HG03159 (cell line): ENCODE results near the gene MEIS2.
A peak's percentile ranks its signal among the peaks of the same experiment; 100 is the strongest.

Experiments used
- ATAC-seq: cut with Tn5 transposase; IDR thresholded peaks from one replicate; pipeline ENCODE4 v1.9.1; 2021; ENCODE audit warnings: mild to moderate bottlenecking, moderate library complexity; ENCODE audit not compliant: unreplicated experiment

MEIS2 gene

DNA sequence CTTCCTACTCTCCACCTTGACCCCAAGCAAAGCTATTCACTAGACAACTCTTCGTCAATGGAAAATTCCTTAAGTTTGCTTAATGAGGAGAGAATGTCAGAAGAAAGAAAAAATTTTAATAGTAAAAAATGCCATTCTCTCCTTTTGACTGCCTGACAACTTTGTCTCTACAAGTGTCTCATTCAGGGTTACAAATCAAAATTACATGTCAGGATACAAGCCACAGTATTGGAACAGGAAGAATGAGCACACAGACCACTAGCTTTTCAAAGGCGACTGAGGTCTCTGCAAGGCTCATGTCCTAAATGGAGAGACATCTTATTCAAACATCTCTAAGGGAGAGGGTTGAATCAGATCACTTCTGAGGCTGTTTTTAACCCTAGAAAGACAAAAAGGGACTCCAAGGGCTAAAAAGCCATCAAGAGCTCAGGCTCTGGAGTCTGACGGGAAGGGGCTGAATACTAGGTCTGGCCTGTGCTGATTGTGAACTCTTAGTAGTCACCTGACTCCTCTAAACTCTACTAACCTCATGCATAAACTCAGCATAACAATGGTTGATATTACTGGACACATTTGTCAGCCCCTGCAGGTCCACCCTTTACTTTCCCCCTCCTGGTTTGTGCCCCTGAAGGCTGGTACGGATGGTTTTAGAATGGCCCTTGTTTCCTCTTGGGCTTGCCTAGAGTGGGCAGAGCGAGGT lies 12.8 kb upstream of the MEIS2 start:
- no peak for ATAC-seq

DNA sequence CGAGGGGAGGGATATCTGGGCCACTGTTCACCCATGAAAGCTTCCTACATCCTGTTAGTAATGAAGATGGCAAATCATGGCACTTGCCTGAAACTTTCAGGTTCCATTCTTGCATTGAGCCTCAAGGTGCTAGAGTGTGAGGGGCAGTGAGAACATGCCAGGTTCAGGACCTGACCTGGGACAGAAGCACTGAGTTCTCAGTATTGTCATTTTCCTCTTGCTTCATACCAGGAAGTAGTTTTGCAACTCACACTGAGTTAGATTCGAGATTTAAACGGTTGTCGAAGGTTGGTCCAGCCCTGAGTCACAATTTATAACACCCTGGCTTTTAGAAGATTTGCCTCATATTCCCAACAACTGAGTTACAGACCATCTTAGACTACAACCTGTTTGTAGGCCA lies 11.8 kb upstream of the MEIS2 start:
- no peak for ATAC-seq

DNA sequence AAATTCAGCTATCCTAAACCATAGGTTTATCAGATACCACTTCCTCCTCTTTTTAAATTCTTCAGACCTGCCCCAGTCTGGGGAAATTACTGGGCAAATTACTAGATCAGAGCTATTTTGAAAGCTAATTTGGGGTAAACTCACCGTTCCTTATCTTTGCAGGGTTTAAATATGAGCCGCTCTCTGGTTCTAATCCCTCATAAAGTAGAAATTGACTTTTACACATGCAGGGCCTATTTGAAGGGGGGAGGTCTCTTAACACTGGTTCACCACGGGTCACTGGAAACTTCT lies 11.0 kb upstream of the MEIS2 start:
- ATAC-seq: no peak

DNA sequence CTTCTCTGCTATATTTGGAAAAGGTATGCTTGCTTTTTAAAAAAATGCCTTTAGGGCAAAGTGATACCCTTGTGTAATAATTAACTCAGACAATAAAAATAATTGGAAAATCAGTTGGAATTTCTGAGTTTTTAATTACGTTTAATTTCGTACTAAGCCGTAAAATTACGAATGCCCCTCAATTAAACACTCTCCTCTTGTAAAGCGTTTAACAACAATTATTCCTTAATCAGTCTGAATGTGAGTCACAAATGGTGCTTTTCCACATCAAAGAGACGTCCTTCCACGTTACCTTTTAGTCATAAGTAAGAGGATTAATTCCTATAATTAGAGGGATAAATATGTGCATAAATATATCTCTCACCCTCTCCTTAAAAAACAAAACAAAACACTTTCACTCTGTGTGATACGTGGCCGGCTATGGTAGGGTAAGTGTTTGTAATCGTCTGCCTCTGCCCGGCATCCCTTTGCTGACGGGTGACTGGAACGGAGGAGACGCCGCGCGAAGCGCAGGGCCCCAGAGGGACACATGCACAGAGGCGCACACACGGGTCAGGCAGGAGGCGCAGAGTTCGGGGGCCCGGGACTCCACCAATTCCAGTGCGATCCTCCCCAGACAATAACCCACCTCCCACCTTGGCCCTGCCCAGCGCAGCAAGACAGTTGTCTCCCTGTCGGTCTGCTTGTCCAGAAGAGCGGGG lies 9.7 kb upstream of the MEIS2 start:
- no peak for ATAC-seq

DNA sequence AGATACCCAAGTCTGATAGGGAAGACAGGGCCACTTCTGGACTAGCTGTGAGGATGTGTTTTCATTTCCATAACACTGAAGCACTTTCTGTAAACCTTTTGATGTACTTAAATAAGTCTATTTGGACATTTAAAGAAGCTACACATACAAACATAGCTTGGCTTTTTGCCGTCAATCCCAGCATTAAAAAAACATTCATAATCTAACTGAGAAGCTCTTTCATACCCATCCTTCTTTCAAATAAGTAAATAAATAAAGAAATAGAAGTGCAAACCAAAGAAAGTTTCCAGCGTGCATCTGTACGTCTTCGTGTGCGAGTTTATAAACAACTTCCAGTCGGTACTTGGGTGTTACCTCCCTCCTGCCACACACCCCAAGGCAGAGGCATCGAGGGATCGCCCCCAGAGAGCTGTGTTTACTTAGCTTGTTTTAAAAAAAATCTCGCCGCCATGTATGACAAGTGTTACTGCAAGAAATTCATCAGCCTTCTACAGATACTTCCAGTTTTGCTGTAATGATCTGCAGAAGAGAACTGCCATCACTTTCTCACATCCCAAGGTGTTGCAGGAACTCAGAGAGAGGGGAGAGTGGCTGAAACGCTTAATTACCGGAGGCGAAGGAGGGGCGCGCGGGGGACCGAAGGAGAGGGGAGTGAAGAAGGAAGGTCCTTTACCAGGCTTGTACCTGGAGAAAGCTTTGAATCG lies 9.0 kb upstream of the MEIS2 start:
- ATAC-seq: no peak

DNA sequence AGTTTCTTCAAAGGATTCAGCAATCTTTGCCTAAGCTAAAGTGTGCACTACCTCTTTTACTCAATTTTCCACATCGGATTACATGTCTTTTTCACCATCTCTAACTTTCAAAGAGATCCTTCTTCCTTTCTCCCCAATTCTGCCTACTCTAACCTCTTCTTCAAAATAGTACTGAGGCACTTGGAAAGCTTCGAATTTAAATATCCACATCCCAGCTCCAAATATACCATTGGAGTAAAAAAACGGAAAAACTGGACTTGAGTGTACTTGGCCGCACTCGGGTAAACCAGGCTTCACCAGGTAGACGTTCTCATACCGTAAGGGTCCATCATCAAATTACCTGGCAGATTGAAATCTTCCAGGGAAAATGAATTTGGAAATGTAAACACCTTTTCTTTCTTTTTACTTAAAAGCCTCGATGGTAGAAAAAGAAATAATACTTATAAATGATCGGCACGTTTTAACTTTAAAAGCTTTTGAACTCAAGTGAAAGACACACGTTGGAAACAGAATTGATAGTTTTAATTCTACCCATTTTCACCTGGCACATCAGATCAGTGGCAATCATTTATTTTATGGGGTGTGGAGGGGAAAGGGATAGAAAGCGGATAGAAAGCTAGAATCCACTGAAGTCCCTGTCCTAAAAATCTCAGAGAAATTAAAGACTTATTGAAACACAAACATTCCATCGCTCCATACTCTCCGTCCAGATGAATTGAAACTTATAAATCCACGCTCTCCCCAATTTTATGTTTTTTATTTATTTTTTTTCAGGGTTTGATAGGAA lies 8.2 kb upstream of the MEIS2 start:
- ATAC-seq: no peak

DNA sequence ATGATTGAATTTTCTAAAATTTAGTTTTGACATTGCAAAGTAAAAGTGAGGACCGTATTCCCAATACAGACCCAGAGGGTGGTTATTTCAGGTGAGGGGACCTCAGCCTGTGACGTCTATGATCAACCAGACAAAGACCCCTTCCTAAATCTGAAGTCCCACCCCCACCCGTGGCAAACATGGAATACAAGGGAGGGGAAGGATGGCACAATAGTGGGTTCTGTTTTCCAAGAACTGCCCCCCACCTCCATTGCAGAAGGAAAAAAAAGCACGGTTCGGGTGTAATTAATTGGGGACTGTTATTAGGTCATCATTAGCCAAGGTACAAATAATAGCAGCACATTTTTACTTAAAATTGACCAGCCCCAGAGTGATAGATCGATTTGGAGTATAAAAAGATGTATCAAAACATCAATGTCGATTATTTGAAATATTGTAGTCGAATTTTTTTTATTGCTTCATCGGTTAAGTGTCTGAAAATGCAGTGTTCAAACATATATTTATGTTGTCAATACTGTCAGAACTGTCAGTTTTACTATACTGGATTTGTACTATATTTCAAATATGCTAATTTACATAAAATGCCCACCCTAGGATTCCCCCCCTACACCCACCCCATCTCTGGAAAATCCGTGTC lies 7.5 kb upstream of the MEIS2 start:
- no peak for ATAC-seq

DNA sequence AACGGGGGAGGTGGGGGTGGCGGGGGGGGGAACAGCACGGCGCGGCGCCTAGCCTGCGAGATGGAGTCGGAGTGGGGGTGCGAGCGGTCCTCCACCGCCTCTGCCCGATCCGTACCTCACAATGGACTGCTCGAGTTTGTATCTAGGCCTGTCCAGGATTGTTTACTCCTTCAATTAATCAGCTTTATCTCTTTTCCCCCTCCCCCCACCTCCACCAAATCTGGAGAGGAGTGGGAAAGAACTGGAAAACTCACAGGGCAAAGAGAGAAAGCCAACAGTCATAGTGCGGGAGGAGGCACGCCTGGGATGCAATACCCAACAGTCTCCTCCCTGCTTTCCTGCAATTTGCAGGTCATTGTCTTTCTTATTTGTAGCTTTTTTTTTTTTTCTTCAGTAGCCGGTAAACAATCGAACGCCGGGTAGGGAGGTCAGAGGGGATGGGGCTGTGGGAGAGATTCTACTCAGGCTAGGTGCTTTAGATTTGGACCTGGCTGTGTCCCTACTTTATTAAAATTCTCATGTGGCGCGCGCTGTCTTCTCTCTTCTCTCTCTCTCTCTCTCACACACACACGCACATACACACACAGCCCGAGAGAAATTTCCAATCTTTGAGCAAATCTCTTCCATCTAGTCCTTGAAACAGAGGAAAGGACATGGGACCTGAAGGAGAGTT lies 6.9 kb upstream of the MEIS2 start:
- ATAC-seq: no peak

DNA sequence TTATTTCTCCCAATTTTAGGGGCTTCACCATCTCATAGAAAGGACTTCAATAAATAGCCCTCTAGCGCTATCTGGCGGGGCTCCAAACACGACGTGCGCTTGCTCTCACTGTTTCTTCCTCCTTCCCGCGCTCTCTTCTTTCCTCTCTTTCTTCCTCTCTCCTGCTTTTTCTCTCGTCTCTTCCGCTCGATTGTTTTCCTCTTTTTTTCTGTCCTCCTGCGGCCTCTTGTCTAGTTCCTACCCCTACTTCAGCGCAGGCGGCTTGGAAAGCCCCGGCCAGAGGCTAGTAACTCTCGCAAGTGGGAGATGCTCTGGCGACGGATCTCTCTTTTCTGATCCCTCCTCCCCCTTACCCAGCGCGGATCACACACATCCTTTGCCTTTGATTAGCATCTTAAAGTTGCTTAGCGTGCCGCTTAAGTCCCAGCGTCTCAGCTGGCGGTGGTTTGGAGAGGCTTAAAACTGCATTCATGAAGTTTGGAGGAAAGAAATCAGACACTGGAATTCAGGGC lies 6.2 kb upstream of the MEIS2 start:
- ATAC-seq: no peak

DNA sequence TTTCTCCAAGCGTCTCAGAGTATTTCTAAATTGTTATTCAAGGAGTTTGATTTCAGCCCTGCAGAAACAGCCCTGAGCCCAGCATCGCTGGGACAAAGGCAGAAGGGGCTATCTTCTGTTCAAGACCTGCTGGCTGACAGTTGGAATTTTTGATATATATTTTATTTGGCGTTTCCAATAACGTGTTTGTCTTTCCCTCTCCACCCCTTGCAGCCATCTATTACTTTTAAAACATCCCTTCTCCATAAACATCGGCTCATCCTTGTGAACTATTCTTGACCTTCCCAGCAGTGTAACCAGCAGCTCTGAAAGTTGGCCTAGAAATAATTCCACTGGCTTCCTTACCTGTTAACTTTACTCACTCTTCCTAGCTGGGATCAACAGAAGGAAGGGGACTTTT lies 5.5 kb upstream of the MEIS2 start:
- ATAC-seq: no peak

DNA sequence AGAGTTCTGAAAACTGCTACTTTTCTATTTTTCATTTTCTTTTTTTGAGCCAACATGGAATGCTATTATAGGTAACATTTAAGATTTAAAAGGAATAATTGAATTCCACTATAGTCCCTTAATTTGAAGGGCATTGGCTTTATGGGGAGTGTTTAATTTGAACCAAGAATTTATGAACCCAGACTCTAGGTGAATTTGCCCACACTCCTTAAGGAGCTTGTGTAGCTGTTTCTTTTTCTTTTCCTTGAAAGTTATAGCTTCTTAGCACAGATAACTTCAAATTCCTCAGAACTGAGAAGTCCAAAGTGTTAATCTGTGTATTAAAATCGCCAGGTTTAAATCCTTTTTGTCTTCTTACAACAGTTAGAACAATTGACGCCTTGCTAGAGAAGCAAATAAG lies 4.7 kb upstream of the MEIS2 start:
- no peak for ATAC-seq

DNA sequence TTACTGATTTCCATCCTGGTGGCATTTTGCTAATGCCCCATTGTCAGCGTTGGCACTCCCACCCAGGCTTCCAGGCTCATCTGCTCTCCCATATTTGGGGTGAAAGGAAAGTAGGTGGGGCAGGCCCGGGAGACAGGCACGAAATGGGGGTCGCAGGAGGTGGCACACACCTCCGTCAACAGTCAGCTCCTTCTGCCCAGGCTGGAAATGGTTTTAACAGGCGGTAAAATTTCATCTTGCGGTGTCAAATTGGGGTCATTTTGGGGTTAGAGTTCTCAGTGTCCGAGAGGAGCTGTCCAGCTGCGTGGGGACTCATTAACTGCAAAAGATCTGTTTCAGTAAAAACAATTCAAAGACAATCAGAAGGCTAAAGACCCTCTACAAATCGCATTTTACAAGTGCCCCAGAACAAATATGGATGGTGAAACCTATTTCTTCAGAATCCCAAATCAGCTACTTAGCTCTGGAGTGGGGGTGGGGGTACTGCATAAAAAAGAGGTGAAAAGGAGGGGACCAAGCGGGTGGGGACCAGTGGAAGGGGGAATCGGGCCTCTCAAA lies 4.2 kb upstream of the MEIS2 start:
- no peak for ATAC-seq

DNA sequence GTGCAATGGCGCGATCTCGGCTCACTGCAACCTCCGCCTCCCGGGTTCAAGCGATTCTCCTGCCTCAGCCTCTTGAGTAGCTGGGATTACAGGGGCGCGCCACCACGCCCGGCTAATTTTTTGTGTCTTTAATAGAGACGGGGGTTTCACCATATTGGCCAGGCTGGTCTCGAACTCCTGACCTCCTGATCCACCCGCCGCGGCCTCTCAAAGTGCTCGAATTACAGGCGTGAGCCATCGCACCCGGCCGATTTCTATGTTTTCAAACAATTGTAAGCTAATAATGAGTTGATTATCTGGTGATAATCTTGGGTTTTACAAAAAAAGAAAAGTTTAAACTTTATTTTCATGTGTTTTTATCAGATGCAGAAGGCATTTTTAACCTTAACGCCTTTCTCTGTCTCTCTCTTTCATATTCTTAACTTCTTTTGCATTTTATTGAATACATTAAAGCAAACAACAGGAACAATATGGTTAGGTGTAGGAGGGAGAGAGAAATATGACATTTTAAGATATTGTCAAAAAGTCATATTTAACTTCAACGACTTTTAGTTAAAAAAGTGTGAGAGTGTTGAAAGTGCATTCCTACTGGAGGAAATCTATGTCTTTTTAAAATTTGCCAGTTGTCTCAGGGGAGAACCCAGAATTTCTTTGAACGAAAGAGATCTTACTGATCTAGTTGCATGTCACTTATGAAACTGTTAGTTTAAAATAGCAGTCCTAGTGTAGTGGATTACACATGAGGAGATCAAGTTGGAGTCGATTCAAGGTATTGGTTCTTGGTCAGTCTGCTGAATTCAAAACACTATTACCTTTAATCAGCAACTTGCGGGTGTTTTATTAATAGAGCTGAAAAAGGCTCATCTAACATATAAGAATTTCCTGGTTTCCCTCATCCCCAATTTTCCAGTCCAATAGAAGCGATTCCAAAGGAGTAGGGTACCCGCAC lies 3.4 kb upstream of the MEIS2 start:
- ATAC-seq: no peak

DNA sequence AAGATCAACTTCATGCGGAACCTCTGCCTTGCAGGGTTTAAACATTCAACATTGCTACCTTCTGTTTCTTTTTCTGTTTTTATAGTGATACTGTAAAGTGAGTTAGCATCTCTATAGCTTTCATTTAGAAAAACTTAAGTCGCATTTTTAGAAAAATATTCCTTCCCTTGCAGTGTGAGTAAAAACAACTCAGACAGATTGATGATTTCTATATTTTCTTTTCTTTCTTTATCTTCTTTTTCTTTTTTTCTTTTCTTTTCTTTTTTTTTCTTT lies 2.8 kb upstream of the MEIS2 start:
- no peak for ATAC-seq

DNA sequence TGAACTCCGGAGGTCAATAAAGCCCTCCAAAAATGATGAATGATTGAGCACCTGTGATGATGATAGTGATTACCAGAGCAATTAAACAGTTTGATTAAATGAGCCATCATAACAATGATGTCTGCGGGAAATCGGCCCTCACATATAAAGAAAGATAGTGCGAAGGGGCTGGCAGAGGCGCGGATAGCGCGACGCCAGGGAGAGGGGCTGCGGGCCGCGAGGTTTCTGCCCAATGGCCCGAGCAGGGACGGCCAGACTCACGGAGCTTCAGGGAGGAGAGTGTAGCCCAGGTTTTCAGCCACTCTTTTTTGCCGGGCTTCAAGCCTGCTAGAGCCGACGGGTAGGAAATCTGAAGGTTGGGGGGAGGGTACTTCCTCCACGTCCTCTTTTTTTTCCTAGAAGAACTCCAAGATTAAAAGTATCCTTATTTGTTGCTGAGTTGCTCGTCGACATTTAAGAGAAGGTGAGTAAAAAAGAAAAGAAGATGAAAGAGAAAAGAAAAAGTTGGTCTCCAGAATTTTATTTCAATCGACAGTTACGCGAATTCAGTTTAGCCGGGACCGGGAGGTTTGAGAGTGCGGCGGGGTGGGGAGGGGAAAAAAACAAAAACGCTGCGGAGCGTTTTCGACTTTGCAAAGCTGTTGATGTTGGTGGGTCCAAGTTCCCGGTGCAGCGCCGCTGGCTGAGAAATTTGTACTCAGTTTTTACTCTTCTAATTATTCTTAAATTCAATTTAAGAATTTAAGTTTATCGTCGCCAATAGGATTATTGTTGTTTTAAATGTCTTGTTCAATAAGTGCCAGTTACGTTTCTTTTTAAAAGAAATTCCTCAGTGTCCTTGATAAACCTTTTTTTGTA lies 2.2 kb upstream of the MEIS2 start:
- ATAC-seq: no peak

DNA sequence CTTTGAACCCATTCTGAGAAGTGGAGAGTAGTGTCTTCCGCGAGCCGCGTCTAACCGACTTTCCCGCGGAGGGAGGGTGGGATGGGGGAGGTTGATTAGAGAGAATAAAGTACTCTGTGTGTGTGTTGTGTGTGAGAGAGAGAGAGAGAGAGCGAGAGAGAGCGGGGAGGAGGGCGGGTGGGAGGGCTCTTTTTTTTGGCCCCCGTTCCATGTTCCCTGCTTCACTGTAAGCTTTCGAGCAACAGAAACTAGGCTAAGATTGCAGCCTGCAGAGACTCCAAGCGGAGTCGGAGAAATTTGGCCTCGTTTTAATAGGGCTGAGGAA lies 1.6 kb upstream of the MEIS2 start:
- no peak for ATAC-seq

DNA sequence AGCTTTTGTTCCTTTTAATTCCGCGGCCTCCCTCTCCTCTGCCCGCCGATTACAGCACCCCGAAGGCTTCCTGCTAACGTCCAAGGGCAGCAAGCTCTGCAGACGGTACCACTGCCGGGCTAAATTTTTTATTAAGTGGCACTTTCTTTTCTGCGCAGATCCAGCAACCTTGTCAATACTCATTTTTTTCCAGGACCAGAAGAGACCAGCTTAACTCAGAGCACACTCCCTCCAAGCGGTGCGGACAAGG lies 542 bp upstream of the MEIS2 start:
- peak; percentile 26 for ATAC-seq

DNA sequence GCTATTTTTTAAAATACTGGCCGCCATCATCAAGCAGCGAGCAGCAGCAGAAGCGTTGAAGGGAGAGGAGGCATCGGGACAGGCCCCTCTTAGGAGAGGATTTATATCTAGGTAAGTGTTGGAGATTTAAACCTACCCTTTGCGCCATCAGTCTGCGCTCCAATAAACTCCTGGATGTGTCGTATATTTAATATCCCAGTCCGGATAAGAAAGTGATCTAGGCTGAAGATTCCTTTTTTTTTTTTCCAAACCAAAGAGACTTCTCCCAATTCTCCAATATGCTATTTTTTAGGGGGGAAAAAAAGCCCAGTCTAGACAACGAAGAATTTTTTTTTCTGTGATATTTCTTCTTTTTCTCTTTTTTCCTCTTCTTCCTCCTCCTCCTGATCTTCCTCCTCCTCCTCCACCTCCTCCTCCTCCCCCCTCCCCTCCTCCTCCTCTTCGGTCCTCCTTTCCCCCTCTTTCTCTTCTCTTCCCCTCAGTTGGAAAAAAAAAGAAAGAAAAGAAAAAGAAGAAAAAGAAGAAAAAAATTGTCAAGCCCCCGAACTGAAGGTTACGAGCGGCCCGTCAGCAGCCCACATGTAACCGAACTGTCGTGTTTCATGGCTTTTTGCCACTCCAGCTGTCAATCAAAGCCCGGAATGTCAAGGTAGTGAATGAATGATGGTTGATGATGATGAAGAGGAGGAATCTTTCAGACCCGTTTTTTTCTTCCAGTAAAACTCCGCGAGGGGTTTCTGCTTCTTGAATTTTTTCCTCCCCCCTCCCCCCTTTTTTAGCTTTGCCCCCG lies 835 bp downstream of the MEIS2 start:
- ATAC-seq: peak; percentile 10
